Tibial nerve (tissue), 4 donors: Measurements from ENCODE around the gene TEX19. TPM values are rescaled to one million over a fixed set of nuclear protein-coding genes. Genes with fewer than 3 reads are reported as not detected.

Experiments used
- DNase-seq, 2 donors: peaks; one replicate each; pipeline ENCODE4 v3.0.0-alpha.2; 2019; ENCODE audit warnings: low spot score in 2 of 2
- H3K27ac ChIP-seq, 4 donors: fragments of 200-600 bp; sonication (generic) in 3 of 4; one replicate each; pipeline ENCODE4 v1.5.1; 2017 to 2019; ENCODE audit warnings: mild to moderate bottlenecking in 1 of 4
- H3K27me3 ChIP-seq, 2 donors: fragments of 200-600 bp; sonication (generic) in 1 of 2; one replicate each; pipeline versions ENCODE4 v1.5.1 to v1.6.0; 2017 to 2019
- H3K36me3 ChIP-seq, 3 donors: fragments of 200-600 bp; sonication (generic); one replicate each; pipeline ENCODE4 v1.5.1; 2018 to 2019
- H3K4me1 ChIP-seq, 4 donors: fragments of 200-600 bp; sonication (generic) in 3 of 4; one replicate each; pipeline ENCODE4 v1.5.1; 2017 to 2019
- H3K4me3 ChIP-seq, 4 donors: fragments of 200-600 bp; sonication (generic) in 3 of 4; one replicate each; pipeline ENCODE4 v1.5.1; 2017 to 2019; ENCODE audit warnings: mild to moderate bottlenecking in 1 of 4, moderate library complexity in 1 of 4
- H3K9me3 ChIP-seq, 4 donors: fragments of 200-600 bp; sonication (generic) in 3 of 4; one replicate each; pipeline ENCODE4 v1.5.1; 2017 to 2019
- EP300 ChIP-seq, 2 donors: sonication (generic); formaldehyde crosslinking; IDR thresholded peaks; one replicate each; pipeline ENCODE4 v1.6.1; 2017; ENCODE audit warnings: antibody characterized with exemption in 2 of 2, mild to moderate bottlenecking in 1 of 2
- POLR2A ChIP-seq, 2 donors: fragments of 450-650 bp; IDR thresholded peaks; one replicate each; pipeline ENCODE4 v1.6.1; 2017; ENCODE audit warnings: antibody characterized with exemption in 2 of 2, mild to moderate bottlenecking in 2 of 2, moderate library complexity in 2 of 2
- WGBS, 2 donors: methylation state at CpG; one replicate each; pipeline ENCODE4 v1.1.5; 2018; 5-methylcytosine and 5-hydroxymethylcytosine counted together
- total RNA-seq, 4 donors: library from RNA; depleted of rRNA; stranded (reverse); fragments of >200 nt; gene quantifications; one replicate each; pipeline ENCODE4 v1.1.0, GENCODE V29; 2016
- TF ChIP-seq, protein P1 (sequence below), 5 experiments: fragments of 200-600 bp in 3 of 5; fragments of 450-650 bp in 2 of 5; sonication (generic) in 3 of 5; IDR thresholded peaks; one replicate each; pipeline ENCODE4 v1.5.1; 2016 to 2019; ENCODE audit warnings: antibody characterized with exemption in 5 of 5, mild to moderate bottlenecking in 3 of 5, moderate library complexity in 2 of 5

TEX19 gene
- total RNA-seq, 4 donors from 2014 or later, result not detected

DNA sequence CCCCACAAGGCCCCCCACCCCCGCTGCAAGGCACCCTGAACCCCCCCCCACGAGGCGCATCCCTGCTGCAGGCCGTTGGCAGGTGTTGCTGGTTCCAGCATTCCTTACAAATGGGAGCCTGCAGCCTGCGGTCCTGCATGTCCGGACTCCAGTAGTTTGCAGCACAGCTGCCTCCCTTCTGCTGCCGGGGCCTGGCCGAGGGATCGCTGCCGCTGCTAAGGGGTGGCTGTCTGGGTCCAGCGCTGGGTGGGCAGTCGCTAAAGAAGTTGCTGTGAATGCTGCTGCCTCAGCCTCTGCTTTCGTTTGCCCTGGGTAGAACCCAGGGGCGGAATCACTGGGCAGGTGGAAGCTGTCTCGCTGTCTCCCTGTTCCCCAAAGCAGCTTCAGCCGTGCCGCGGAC lies 24.4 kb downstream of the TEX19 start:
- Histone ChIP-seq H3K27me3 (peaks cover 0 to 59% of the 10 kb centered on the region in 2 donors), H3K27ac (no peak overlapping the region)
- 54 to 65% methylated on average over 10 of the region's 18 CpGs for WGBS, 2 donors

DNA sequence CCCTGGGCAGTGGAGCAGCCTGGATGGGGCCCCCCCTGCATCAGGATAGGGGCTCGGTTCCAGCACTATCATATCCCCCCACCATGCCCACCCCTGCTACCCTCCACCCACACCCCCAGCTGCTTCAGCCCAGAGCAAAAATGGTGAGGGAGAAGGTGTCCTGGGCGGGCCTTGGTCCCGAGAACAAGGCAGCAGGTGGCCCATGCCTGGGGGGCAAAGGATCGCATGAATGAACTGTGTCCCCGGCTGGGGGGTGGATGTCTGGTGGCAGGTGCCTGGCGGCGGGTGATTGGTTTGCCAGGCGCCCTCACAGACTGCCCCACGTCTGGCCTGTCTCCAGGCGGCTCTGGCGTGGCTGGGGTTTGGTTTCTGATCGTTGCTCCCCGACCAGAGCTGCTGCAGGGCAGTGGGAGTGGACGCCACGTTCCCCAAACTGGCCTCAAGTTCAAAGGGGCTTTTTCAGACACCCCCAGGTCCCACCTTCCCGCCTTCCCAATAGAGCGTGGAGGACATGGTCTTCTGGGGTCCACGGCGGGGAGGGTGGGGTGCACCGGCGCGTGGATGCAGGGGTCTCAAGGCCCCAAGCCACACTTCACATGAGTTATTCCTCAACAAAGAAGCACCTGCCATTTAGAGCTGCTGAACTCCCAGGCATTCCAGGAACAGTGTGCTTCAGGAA lies 25.1 kb downstream of the TEX19 start:
- DNase-seq, result no peak
- Histone ChIP-seq H3K27me3 (peaks cover 0 to 54% of the 10 kb centered on the region in 2 donors), H3K36me3 (no peaks in the 10 kb centered on the region), H3K4me1 (peaks cover 0 to 39% (median 5%) of the 10 kb centered on the region in 4 donors), H3K27ac (no peak overlapping the region), H3K9me3 (no peaks in the 10 kb centered on the region), H3K4me3 (no peak overlapping the region)
- WGBS, 2 donors, result 65 to 73% methylated on average over 17 to 21 of the region's 22 CpGs
- TF ChIP-seq, protein P1, sequence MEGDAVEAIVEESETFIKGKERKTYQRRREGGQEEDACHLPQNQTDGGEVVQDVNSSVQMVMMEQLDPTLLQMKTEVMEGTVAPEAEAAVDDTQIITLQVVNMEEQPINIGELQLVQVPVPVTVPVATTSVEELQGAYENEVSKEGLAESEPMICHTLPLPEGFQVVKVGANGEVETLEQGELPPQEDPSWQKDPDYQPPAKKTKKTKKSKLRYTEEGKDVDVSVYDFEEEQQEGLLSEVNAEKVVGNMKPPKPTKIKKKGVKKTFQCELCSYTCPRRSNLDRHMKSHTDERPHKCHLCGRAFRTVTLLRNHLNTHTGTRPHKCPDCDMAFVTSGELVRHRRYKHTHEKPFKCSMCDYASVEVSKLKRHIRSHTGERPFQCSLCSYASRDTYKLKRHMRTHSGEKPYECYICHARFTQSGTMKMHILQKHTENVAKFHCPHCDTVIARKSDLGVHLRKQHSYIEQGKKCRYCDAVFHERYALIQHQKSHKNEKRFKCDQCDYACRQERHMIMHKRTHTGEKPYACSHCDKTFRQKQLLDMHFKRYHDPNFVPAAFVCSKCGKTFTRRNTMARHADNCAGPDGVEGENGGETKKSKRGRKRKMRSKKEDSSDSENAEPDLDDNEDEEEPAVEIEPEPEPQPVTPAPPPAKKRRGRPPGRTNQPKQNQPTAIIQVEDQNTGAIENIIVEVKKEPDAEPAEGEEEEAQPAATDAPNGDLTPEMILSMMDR (IDR thresholded peaks at IDR 0.05), result no peak
- TF ChIP-seq EP300 (IDR thresholded peaks at IDR 0.05) (no peak), POLR2A (IDR thresholded peaks at IDR 0.05) (no peak)

More for the DNA sequence above, 24.4 kb downstream of the TEX19 start:
- Histone ChIP-seq H3K4me1 (peaks cover 0 to 39% (median 5%) of the 10 kb centered on the region in 4 donors), H3K36me3 (no peaks in the 10 kb centered on the region), H3K4me3 (no peak overlapping the region), H3K9me3 (no peaks in the 10 kb centered on the region)
- TF ChIP-seq EP300 (IDR thresholded peaks at IDR 0.05), result no peak
- TF ChIP-seq, protein P1 (IDR thresholded peaks at IDR 0.05), result no peak
- TF ChIP-seq POLR2A (IDR thresholded peaks at IDR 0.05), result no peak
- DNase-seq, result no peak

DNA sequence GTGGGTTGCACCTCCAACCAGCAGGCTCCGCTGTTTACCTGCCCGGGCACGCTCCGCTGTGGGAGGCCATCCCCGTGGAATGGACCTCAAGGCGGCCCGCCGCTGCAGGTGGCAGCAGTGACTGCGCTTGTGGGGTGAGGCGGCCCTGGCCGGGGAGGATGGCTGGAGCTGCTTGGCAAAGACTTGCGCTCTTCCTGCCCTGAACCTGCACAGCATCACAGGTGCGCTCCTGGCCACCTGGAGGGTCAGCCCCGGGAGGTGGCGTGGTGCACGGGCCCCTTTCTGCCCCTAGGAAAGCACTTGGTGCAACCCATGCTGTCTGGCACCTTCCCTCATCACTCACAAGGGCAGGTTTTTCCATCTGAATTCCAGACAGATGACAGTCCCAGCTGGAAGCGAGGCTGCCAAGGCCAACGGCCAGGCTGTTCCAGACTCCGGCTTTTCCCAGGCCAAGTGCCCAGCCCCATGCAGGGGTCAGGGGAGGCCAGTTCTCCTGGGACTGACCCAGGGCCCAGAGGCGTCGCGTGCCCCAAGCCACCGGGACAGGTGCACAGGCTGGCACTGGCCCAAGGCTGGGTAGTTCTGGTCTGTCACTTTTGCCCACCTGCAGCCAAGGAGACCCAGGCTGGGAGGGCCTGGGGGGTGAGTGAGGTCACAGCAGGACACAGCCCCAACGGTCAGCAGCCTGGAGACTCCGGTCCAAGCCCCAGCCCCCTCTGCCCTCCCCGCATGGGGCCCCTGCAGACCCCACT lies 25.9 kb downstream of the TEX19 start:
- DNase-seq, result peak; percentile 48 to 54
- peak in 1 of 2 donors; percentile 37 for TF ChIP-seq EP300 (IDR thresholded peaks at IDR 0.05)
- TF ChIP-seq, protein P1 (IDR thresholded peaks at IDR 0.05), result no peak
- Histone ChIP-seq H3K4me1 (peaks cover 0 to 39% (median 5%) of the 10 kb centered on the region in 4 donors), H3K27ac (peak overlapping the region in 1 of 4 donors; percentile 46), H3K36me3 (peaks cover 0 to 4% (median 0%) of the 10 kb centered on the region in 3 donors), H3K27me3 (peaks cover 0 to 48% of the 10 kb centered on the region in 2 donors), H3K4me3 (no peak overlapping the region), H3K9me3 (no peaks in the 10 kb centered on the region)
- WGBS, 2 donors, result 60% methylated on average over 23 of the region's 26 CpGs

DNA sequence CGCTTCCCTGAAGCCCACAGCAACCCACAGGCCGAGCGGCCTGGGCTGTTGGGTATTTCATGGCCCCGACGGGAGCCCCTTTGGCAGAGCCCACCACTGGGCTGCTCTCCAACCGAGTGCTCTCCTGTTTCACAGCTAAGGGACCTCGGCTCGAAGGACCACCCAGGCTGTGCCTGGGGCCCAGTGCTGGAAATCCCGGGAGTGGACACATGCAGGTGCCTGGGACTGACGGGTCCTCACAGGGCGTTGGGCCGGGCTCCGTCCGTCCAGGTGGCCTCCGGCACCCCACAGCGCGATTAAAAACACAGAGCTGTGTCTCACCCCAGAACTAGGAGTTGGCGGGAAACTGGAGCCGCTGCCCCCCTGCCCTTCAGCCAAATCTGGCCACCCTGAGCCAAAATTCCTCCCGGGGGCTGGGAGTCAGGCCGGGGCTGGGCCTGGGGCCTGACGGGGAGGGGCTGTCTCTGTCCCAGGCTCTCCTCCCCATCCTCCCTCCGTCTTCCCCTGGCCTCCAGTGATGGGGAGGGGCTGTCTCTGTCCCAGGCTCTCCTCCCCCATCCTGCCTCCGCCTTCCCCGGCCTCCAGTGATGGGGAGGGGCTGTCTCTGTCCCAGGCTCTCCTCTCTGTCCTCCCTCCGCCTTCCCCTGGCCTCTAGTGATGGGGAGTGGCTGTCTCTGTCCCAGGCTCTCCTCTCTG lies 26.7 kb downstream of the TEX19 start:
- H3K4me1 ChIP-seq, result peaks cover 0 to 39% (median 5%) of the 10 kb centered on the region in 4 donors
- TF ChIP-seq, protein P1 (IDR thresholded peaks at IDR 0.05), result no peak
- no peak for TF ChIP-seq EP300 (IDR thresholded peaks at IDR 0.05)
- TF ChIP-seq POLR2A (IDR thresholded peaks at IDR 0.05), result no peak
- WGBS, 2 donors, result 7 to 18% methylated on average over 2 to 17 of the region's 26 CpGs
- H3K36me3 ChIP-seq, result peaks cover 0 to 10% (median 0%) of the 10 kb centered on the region in 3 donors
- peaks cover 0 to 45% of the 10 kb centered on the region in 2 donors for H3K27me3 ChIP-seq
- no peaks in the 10 kb centered on the region for H3K9me3 ChIP-seq
- peak overlapping the region in 1 of 4 donors; percentile 46 for H3K27ac ChIP-seq
- no peak overlapping the region for H3K4me3 ChIP-seq
- DNase-seq, result no peak
